Measurements from ENCODE around the gene GLIS1. TPM values are rescaled to one million over a fixed set of nuclear protein-coding genes. Genes with fewer than 3 reads are reported as not detected.

Gene GLIS1
- total RNA-seq, 1 experiment from 2014 or later = 1.7 TPM

- intact Hi-C loops (cut with micrococcal nuclease) = no loop called here
- Histone ChIP-seq H3K9ac (ENCODE audit: low read length) (no peak overlapping the region), H3K4me1 (ENCODE audit: insufficient read depth, low read length) (no peaks in the 10 kb centered on the region), H3K27ac (ENCODE audit: low read length) (no peak overlapping the region), H3K79me2 (ENCODE audit: low read length) (no peaks in the 10 kb centered on the region), H3K4me2 (ENCODE audit: low read length) (no peak overlapping the region), H4K20me1 (ENCODE audit: low read length) (no peaks in the 10 kb centered on the region), H3K9me3 (ENCODE audit: low read length) (no peaks in the 10 kb centered on the region), H3K9me2 (replicated peaks; ENCODE audit: low read length) (no peaks in the 10 kb centered on the region), H2AFZ (ENCODE audit: low read length) (no peak overlapping the region), H3K4me3 (ENCODE audit: low read length) (no peak overlapping the region), H3K36me3 (ENCODE audit: low read depth, low read length) (no peaks in the 10 kb centered on the region), H3F3A (ENCODE audit: low read length, unreplicated experiment) (no peaks in the 10 kb centered on the region), H3K27me3 (ENCODE audit: low read length) (no peaks in the 10 kb centered on the region)
- TF ChIP-seq CTCF (conservative IDR thresholded peaks at IDR 0.05; ENCODE audit: low read depth, low read length) (peak; percentile 73), EZH2phosphoT487 (IDR thresholded peaks at IDR 0.05; ENCODE audit: borderline replicate concordance, low read length) (no peak)
- CTCF ChIA-PET = no interaction called here
- no TSS peak for BruUV-seq (replicated peaks)
- ATAC-seq (peak; percentile 77), DNase-seq (peak; percentile 31)
- POLR2A ChIA-PET (ENCODE audit: unreplicated experiment) = no interaction called here
These were observed 23.5 kb downstream of the GLIS1 start for GRCh38 chr1:53715478-53715877.

GRCh38 chr1:53712276-53712675 is 26.7 kb downstream of the GLIS1 start:
- Histone ChIP-seq H4K20me1 (ENCODE audit: low read length) (no peaks in the 10 kb centered on the region), H2AFZ (ENCODE audit: low read length) (no peak overlapping the region), H3K79me2 (ENCODE audit: low read length) (no peaks in the 10 kb centered on the region), H3K4me3 (ENCODE audit: low read length) (no peak overlapping the region), H3K27me3 (ENCODE audit: low read length) (no peaks in the 10 kb centered on the region), H3F3A (ENCODE audit: low read length, unreplicated experiment) (no peaks in the 10 kb centered on the region), H3K4me1 (ENCODE audit: insufficient read depth, low read length) (no peaks in the 10 kb centered on the region), H3K9me3 (ENCODE audit: low read length) (no peaks in the 10 kb centered on the region), H3K36me3 (ENCODE audit: low read depth, low read length) (no peaks in the 10 kb centered on the region), H3K27ac (ENCODE audit: low read length) (no peak overlapping the region), H3K9ac (ENCODE audit: low read length) (no peak overlapping the region), H3K4me2 (ENCODE audit: low read length) (no peak overlapping the region), H3K9me2 (replicated peaks; ENCODE audit: low read length) (no peaks in the 10 kb centered on the region)
- BruUV-seq (replicated peaks) = no TSS peak
- intact Hi-C loops (cut with micrococcal nuclease) = no loop called here
- POLR2A ChIA-PET (ENCODE audit: unreplicated experiment) = no interaction called here
- no peak for TF ChIP-seq CTCF (conservative IDR thresholded peaks at IDR 0.05; ENCODE audit: low read depth, low read length)
- TF ChIP-seq EZH2 (IDR thresholded peaks at IDR 0.05; ENCODE audit: low read length, unreplicated experiment) = no peak
- no peak for TF ChIP-seq EZH2phosphoT487 (IDR thresholded peaks at IDR 0.05; ENCODE audit: borderline replicate concordance, low read length)
- ATAC-seq (peak; percentile 40), DNase-seq (peak; percentile 58)
- CTCF ChIA-PET = no interaction called here

GRCh38 chr1:53710584-53710983 is 28.4 kb downstream of the GLIS1 start:
- BruUV-seq (replicated peaks) = no TSS peak
- CTCF ChIA-PET = no interaction called here

More at GRCh38 chr1:53710584-53710983, 28.4 kb downstream of the GLIS1 start:
- no peaks in the 10 kb centered on the region for H3K27me3 ChIP-seq (ENCODE audit: low read length)
- DNase-seq = no peak
- no peaks in the 10 kb centered on the region for H4K20me1 ChIP-seq (ENCODE audit: low read length)
- H3K4me3 ChIP-seq (ENCODE audit: low read length) = no peak overlapping the region
- H3K9me3 ChIP-seq (ENCODE audit: low read length) = no peaks in the 10 kb centered on the region
- H3K9ac ChIP-seq (ENCODE audit: low read length) = no peak overlapping the region
- H3K79me2 ChIP-seq (ENCODE audit: low read length) = no peaks in the 10 kb centered on the region
- ATAC-seq = no peak
- no peaks in the 10 kb centered on the region for H3F3A ChIP-seq (ENCODE audit: low read length, unreplicated experiment)
- H2AFZ ChIP-seq (ENCODE audit: low read length) = no peak overlapping the region
- POLR2A ChIA-PET (ENCODE audit: unreplicated experiment) = no interaction called here
- H3K36me3 ChIP-seq (ENCODE audit: low read depth, low read length) = no peaks in the 10 kb centered on the region
- no peaks in the 10 kb centered on the region for H3K9me2 ChIP-seq (replicated peaks; ENCODE audit: low read length)
- no peak overlapping the region for H3K4me2 ChIP-seq (ENCODE audit: low read length)
- intact Hi-C loops (cut with micrococcal nuclease) = no loop called here
- TF ChIP-seq EZH2 (IDR thresholded peaks at IDR 0.05; ENCODE audit: low read length, unreplicated experiment) = no peak
- TF ChIP-seq EZH2phosphoT487 (IDR thresholded peaks at IDR 0.05; ENCODE audit: borderline replicate concordance, low read length) = no peak
- no peak for TF ChIP-seq CTCF (conservative IDR thresholded peaks at IDR 0.05; ENCODE audit: low read depth, low read length)
- no peaks in the 10 kb centered on the region for H3K4me1 ChIP-seq (ENCODE audit: insufficient read depth, low read length)
- H3K27ac ChIP-seq (ENCODE audit: low read length) = no peak overlapping the region
